ENCODE measurements around the gene TRAF7. TPM values are rescaled to one million over a fixed set of nuclear protein-coding genes. Genes with fewer than 3 reads are reported as not detected.
A peak's percentile ranks its signal among the peaks of the same experiment; 100 is the strongest.

TRAF7 gene
- total and polyA plus RNA-seq, 2 of the 13 experiments (the other 11 are each of a cell fraction or from before 2014, with no cell fraction given), result 47.9 to 65.6 TPM

DNA sequence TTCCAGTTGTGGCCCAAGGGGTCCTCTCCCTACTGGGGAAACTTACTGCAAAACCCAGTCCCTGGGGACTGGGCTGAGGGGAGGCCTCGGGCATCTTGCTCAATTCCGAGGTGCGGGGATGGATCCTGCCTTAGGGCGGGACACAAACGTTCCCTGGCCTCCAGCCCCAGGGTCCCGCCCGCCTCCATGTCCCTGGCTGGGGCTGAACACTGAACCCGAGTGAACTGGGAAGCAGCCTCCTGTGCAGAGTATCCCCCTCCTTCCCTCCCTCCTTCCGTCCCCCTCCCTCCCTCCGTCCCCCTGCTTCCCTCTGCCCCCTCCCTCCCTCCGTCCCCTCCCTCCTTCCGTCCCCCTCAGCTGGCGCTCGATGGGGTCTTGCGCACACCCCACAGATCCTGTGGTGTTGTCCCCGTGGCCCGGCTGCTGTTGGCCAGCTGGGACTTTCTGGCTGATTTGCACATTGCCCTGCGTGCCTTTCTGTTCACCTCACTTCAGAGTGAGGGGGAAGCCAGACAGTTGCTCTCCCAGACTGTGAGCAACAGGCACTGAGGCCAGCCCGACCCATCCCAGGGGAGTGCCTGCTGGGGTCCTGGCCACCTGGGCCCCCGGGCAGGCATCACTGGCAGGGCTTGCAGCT lies 5.5 kb downstream of the TRAF7 start (continued):
- TF ChIP-seq TFAP4 (IDR thresholded peaks at IDR 0.05; ENCODE audit: borderline replicate concordance, low read depth), result peak; percentile 35; the same call in 1 of the 2 replicates
- no peak for TF ChIP-seq ZSCAN20 (CRISPR knock-in tag; IDR thresholded peaks at IDR 0.05; ENCODE audit: borderline replicate concordance)
- TF ChIP-seq BRCA1 (CRISPR knock-in tag; IDR thresholded peaks at IDR 0.05), result no peak
- peak; percentile 46; the same call in 1 of the 2 replicates for TF ChIP-seq PCBP1 (IDR thresholded peaks at IDR 0.05; ENCODE audit: borderline replicate concordance, low read depth, low read length)
- no peak for TF ChIP-seq TOPORS (CRISPR knock-in tag; IDR thresholded peaks at IDR 0.05)
- TF ChIP-seq ZNF672 (CRISPR knock-in tag; IDR thresholded peaks at IDR 0.05), result no peak
- TF ChIP-seq, protein P1, sequence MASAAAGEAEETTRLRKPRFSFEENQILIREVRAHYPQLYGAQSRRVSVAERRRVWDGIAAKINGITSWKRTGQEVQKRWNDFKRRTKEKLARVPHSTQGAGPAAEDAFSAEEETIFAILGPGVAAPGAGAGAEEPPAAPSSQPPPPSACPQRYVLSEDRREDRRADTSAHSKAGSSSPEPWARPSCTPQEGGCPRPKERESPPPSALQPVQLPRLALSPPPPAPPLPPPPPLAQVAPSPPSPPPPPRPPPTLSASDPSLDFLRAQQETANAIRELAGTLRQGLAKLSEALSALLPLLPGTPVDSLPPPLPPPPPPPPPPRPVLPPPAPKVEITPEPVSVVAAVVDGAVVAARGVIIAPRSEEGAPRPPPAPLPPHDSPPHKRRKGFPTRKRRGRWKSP (CRISPR knock-in tag; IDR thresholded peaks at IDR 0.05), result no peak
- no peak for TF ChIP-seq SOX5 (CRISPR knock-in tag; IDR thresholded peaks at IDR 0.05; ENCODE audit: borderline replicate concordance)
- no peak for TF ChIP-seq NRL (CRISPR knock-in tag; IDR thresholded peaks at IDR 0.05; ENCODE audit: borderline replicate concordance)
- TF ChIP-seq PATZ1 (CRISPR knock-in tag; IDR thresholded peaks at IDR 0.05), result peak; percentile 28
- no peak; the same call in 1 of the 2 replicates for TF ChIP-seq KDM5B (CRISPR knock-in tag; IDR thresholded peaks at IDR 0.05; ENCODE audit: borderline replicate concordance)
- peak; percentile 25; the same call in 1 of the 2 replicates for TF ChIP-seq PHF21A (CRISPR knock-in tag; IDR thresholded peaks at IDR 0.05)
- TF ChIP-seq HOXA3 (CRISPR knock-in tag; IDR thresholded peaks at IDR 0.05), result peak; percentile 51
- no peak for TF ChIP-seq ZNF574 (CRISPR knock-in tag; IDR thresholded peaks at IDR 0.05)
- no peak for TF ChIP-seq ZNF550 (CRISPR knock-in tag; IDR thresholded peaks at IDR 0.05; ENCODE audit: borderline replicate concordance)
